AG04449 (cell line): ENCODE results near the gene EIF2B4.

Experiments used
- CTCF ChIA-PET: fragments of 350-600 bp; formaldehyde crosslinking; extraction: SDS; loops from one replicate; lab custom pipeline; 2021; ENCODE audit warnings: antibody characterized with exemption; lab: Yijun Ruan, JAX
- POLR2A ChIA-PET: fragments of 400-600, 350-600 bp; formaldehyde crosslinking; extraction: SDS; loops from one replicate; lab custom pipeline; 2020; ENCODE audit warnings: antibody characterized with exemption, inconsistent platforms; lab: Yijun Ruan, JAX
- DNase-seq: peaks from one replicate; pipeline ENCODE4 v3.0.0-alpha.2; 2010; ENCODE audit warnings: low read depth, low spot score
- H3K4me3 ChIP-seq: 2 replicates; pipeline ENCODE4 v1.5.1; 2011; ENCODE audit warnings: low read depth, mild to moderate bottlenecking, control low read depth, low read length
- CTCF ChIP-seq: IDR thresholded peaks from one replicate; pipeline ENCODE4 v1.5.1; 2011; ENCODE audit warnings: mild to moderate bottlenecking, moderate library complexity, low read length, control low read depth, inconsistent platforms; ENCODE audit not compliant: insufficient read depth; ENCODE audit errors: missing control alignments

EIF2B4 gene

GRCh38 chr2:27408601-27409320 is 38.6 kb upstream of the EIF2B4 start:
- no peak for TF ChIP-seq CTCF
- CTCF ChIA-PET = interaction anchor here (1.0 to 6.1 kb wide), 9 partner anchors 11 to 274 kb away, joined by 3 to 57 read pairs (median 5); partner anchors contain the start of gene IFT172
- peak overlapping the region; percentile 88 for H3K4me3 ChIP-seq
- no peak for DNase-seq
- POLR2A ChIA-PET = interaction anchor here (0.8 to 2.5 kb wide), 4 partner anchors 20 to 52 kb away, joined by 3 to 18 read pairs (median 8); partner anchors contain the start of genes GTF3C2 and NRBP1

- POLR2A ChIA-PET = no interaction called here
- peak; percentile 48 for TF ChIP-seq CTCF
- H3K4me3 ChIP-seq = peak overlapping the region; percentile 88
Measured at GRCh38 chr2:27407798-27408491, 37.8 kb upstream of the EIF2B4 start.

GRCh38 chr2:27400348-27401135 is 30.4 kb upstream of the EIF2B4 start:
- H3K4me3 ChIP-seq = no peak overlapping the region
- POLR2A ChIA-PET = no interaction called here
- TF ChIP-seq CTCF = no peak
- CTCF ChIA-PET = interaction anchor here (2.1 to 2.7 kb wide), 2 partner anchors 8 to 283 kb away, joined by 5 to 18 read pairs; no protein-coding TSS in a partner anchor
- no peak for DNase-seq

More at GRCh38 chr2:27407798-27408491, 37.8 kb upstream of the EIF2B4 start:
- no peak for DNase-seq
- CTCF ChIA-PET = interaction anchor here (0.7 to 6.1 kb wide), 10 partner anchors 10 to 275 kb away, joined by 3 to 57 read pairs (median 4); partner anchors contain the start of genes IFT172 and NRBP1

GRCh38 chr2:27398962-27399361 is 28.8 kb upstream of the EIF2B4 start:
- POLR2A ChIA-PET = no interaction called here
- TF ChIP-seq CTCF = no peak
- CTCF ChIA-PET = interaction anchor here (1.9 kb wide), 1 partner anchor 284 kb away, joined by 6 read pairs; no protein-coding TSS in a partner anchor

GRCh38 chr2:27393225-27393624 is 23.1 kb upstream of the EIF2B4 start:
- H3K4me3 ChIP-seq = no peak overlapping the region
- ChIA-PET POLR2A (no interaction called here), CTCF (interaction anchor here (0.8 kb wide), 1 partner anchor 14 kb away, joined by 3 read pairs; no protein-coding TSS in a partner anchor)
- no peak for DNase-seq
- TF ChIP-seq CTCF = no peak

More at GRCh38 chr2:27398962-27399361, 28.8 kb upstream of the EIF2B4 start:
- DNase-seq = no peak
- H3K4me3 ChIP-seq = no peak overlapping the region
